Retina (tissue), 1 donor: ENCODE data around the gene SERPINB5.

Experiments
- DNase-seq: peaks from one replicate; pipeline ENCODE4 v3.0.0-alpha.2; 2016

Gene SERPINB5

DNA sequence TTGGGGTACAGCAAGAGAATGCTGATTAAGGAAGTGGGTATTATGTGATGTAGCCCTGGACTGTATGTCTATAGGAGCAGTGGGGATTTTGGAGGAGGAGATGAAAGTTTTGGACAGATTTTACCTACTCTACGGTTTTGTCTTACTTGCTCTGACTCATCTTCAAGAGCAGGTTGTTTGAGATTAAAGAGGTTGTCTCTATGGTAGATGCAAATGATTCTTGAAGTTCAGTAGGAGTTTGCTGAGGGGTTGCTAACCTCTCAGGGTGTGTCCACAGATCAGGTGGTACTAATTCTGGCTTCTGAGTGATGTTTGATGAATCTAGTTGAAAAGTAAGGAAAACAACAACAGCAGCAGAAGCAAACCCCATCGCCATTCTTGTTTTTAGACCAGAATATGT is 55.7 kb downstream of the SERPINB5 start:
- DNase-seq, result no peak

DNA sequence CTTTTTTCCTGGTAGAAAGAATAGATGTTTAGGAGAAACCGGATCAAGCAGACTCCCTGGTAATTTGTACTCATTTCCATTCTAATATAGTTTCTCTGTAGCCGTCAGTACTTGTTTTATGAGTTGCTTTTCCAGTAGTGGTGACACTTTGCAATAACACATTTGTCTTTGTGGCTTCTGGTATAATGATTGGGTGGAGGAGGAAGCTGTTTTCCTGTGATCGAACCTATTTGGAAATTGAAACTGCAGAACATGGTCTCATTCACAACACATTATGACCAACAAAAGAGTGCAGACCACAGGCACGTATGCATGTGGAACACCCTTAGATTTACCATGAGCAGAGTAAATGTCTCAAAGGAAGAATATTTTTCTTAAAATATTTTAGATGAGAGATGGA is 57.9 kb downstream of the SERPINB5 start:
- DNase-seq, result no peak

DNA sequence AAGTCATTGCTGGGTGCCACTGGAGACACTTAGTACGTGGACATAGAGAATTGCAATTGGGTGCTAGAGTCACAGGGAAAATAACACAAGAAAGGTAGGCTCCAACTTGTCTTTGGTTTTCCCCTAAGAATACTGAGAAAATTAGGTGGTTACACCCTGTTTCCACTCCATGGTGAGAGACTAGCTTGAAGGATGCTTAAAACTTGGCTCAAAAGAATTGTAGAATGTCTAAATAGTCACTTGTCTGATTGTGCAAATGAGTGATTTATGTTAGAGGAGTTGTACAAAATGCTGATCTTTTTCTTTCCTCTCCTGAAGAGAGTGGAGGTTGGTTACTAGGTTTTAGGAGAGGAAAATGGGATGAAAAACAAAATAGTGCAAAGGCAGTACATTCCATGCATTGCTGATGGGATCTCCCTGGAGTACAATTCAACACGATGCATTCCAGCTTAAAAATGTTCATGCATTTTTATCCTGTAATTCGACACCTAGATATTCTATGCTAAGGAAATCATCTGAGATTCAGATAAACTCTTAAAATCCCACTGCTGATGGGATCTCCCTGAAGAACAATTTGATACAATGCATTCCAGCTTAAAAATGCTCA is 63.2 kb downstream of the SERPINB5 start:
- DNase-seq, result no peak

- DNase-seq, result no peak
Measured at GRCh38 chr18:63542069-63542468, 65.3 kb downstream of the SERPINB5 start, which contains the start of gene SERPINB12. Gene SERPINB12, plus strand, starts transcription at chr18:63542369. Its CDS starts 13,791 bp downstream, at chr18:63556160.

DNA sequence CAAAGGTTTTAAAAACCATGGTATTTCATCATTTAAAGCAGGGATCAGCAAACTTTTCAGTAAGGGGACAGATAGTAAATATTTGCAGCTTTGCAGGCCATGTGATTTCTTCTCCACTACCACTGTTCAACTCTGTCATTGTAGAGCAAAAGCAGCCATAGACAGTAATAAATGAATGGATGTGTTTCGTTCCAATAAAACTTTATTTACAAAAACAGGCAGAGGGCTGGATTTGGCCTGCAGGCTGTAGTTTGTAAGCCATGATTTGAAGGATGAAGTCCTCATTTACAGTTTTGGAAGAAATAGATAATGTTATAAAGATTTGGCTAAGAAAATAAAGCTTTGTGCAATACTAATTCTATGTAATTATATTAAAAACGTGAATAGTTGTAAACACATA is 67.3 kb downstream of the SERPINB5 start:
- DNase-seq, result no peak

GRCh38 chr18:63545000-63545399 is 68.2 kb downstream of the SERPINB5 start:
- DNase-seq, result no peak

DNA sequence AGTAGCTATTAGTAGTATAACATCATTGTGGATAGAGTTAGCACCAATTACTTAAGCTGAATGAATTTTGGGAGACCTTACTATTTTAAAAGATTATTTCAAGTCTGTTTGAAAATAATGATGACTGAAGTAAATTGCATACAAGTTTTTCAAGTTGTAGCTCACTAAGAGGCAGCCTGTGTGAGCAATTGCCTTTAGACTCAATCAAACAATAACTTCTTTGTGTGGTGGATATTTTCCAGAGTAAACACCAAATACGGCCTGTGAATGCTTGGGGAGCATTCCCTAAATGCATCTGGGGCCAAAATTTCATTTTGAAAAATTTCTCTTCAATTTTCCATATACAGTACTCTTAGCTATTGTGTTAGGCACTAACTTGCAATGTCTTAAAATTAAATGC is 73.3 kb downstream of the SERPINB5 start:
- no peak for DNase-seq

GRCh38 chr18:63551769-63552168 is 75.0 kb downstream of the SERPINB5 start:
- no peak for DNase-seq

GRCh38 chr18:63552581-63552980 is 75.8 kb downstream of the SERPINB5 start:
- DNase-seq, result no peak

DNA sequence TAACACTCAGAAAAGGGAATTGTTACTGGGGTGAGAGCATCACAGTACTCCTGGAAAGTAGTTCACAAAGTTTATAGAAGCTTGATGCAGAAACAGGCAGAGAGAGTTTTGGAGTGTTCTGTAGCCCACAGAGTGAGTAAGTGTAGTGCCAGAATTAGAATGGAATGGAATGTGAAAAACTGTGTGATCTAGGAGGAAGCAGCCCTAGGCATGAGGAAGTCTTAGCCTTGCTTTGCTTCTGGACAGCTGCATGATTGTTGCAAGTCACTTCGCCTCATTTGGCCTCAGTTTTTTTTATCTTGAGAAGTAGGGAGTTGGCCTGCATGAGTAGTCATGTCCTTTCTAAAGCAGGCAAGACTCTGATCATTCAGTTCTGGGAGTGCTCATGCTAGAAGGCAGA is 76.3 kb downstream of the SERPINB5 start:
- no peak for DNase-seq
